ENCODE results near the gene TNFSF11. TPM values are rescaled to one million over a fixed set of nuclear protein-coding genes. Genes with fewer than 3 reads are reported as not detected.

TNFSF11 gene
- total and polyA plus RNA-seq, 2 donors (not counting 3 experiments of a cell fraction or from before 2014, with no cell fraction given), result not detected

DNA sequence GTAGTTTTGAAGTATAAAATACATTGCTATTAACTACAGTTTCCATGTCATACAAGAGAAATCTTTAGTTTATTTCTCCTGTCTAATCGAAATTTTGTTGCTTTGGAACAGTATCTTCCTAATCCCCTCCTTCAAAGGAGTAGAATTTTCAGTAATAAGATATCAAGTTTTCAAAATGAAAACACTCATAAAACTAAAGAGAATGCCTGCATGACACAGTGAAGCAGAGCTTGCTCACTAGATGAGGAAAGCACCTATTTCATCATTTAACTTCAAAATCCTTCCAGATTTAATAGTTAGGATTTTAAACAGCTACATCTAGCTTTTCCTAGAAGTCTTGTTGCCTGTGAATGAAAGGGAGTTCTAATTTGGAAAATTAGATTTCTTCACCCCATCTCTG lies 80.8 kb downstream of the TNFSF11 start:
- dilution Hi-C loops (cut with MboI; ENCODE audit: extremely low pct_ligation_motif_present, low sequenced_read_pairs) (no loop called here), intact Hi-C loops (cut with micrococcal nuclease) (no loop called here)
- no peak for TF ChIP-seq FOS (IDR thresholded peaks at IDR 0.05; ENCODE audit: borderline replicate concordance, insufficient read depth, low read length)
- TF ChIP-seq POLR2AphosphoS5 (IDR thresholded peaks at IDR 0.05; ENCODE audit: insufficient read depth, low read depth, low read length), result no peak
- TF ChIP-seq, protein P1, sequence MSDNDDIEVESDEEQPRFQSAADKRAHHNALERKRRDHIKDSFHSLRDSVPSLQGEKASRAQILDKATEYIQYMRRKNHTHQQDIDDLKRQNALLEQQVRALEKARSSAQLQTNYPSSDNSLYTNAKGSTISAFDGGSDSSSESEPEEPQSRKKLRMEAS (IDR thresholded peaks at IDR 0.05; ENCODE audit: insufficient read depth, insufficient read length), result no peak
- no peak for TF ChIP-seq JUN (IDR thresholded peaks at IDR 0.05; ENCODE audit: borderline replicate concordance, insufficient read depth, insufficient read length, low read depth)
- no peak for TF ChIP-seq GATA2 (IDR thresholded peaks at IDR 0.05; ENCODE audit: insufficient read depth, insufficient read length, low read depth, low read length)
- no peak for TF ChIP-seq POLR2A (IDR thresholded peaks at IDR 0.05; ENCODE audit: low read depth, low read length)
- TF ChIP-seq, protein P2, sequence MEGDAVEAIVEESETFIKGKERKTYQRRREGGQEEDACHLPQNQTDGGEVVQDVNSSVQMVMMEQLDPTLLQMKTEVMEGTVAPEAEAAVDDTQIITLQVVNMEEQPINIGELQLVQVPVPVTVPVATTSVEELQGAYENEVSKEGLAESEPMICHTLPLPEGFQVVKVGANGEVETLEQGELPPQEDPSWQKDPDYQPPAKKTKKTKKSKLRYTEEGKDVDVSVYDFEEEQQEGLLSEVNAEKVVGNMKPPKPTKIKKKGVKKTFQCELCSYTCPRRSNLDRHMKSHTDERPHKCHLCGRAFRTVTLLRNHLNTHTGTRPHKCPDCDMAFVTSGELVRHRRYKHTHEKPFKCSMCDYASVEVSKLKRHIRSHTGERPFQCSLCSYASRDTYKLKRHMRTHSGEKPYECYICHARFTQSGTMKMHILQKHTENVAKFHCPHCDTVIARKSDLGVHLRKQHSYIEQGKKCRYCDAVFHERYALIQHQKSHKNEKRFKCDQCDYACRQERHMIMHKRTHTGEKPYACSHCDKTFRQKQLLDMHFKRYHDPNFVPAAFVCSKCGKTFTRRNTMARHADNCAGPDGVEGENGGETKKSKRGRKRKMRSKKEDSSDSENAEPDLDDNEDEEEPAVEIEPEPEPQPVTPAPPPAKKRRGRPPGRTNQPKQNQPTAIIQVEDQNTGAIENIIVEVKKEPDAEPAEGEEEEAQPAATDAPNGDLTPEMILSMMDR (IDR thresholded peaks at IDR 0.05; ENCODE audit: extremely low read depth in 1 of 2, insufficient read depth in 1 of 2, low read depth in 1 of 2, low read length in 2 of 2), result no peak
- no peak for TF ChIP-seq EZH2 (IDR thresholded peaks at IDR 0.05; ENCODE audit: borderline replicate concordance, low read depth, low read length, severe bottlenecking)
- no peak for TF ChIP-seq MYC (IDR thresholded peaks at IDR 0.05; ENCODE audit: low read depth, low read length)
- Histone ChIP-seq H3K4me1 (ENCODE audit: control insufficient read depth, extremely low read depth, insufficient read depth, low read length) (no peaks in the 10 kb centered on the region), H3K4me3 (replicated peaks in 1 of 3; ENCODE audit: insufficient read depth in 1 of 3, low read depth in 1 of 3, low read length in 3 of 3) (no peak overlapping the region), H3K9me3 (replicated peaks; ENCODE audit: control insufficient read depth, insufficient read depth, low read length) (no peaks in the 10 kb centered on the region), H3K27ac (ENCODE audit: insufficient read depth, low read depth, low read length) (no peak overlapping the region), H2AFZ (ENCODE audit: low read depth, low read length) (no peak overlapping the region), H3K27me3 (ENCODE audit: control insufficient read depth in 2 of 2, insufficient read depth in 2 of 2, low read length in 2 of 2) (peaks cover 6 to 19% of the 10 kb centered on the region in 2 experiments), H3K79me2 (ENCODE audit: control insufficient read depth, insufficient read depth, low read length) (no peaks in the 10 kb centered on the region), H3K9ac (replicated peaks; ENCODE audit: extremely low read depth, insufficient read depth, low read length) (no peak overlapping the region), H3K9me1 (replicated peaks; ENCODE audit: control insufficient read depth, extremely low read depth, insufficient read depth, low read length) (no peaks in the 10 kb centered on the region), H3K4me2 (ENCODE audit: insufficient read depth, low read length) (no peak overlapping the region), H3K36me3 (ENCODE audit: control insufficient read depth in 2 of 2, extremely low read depth in 1 of 2, insufficient read depth in 2 of 2, low read length in 2 of 2) (no peaks in the 10 kb centered on the region), H4K20me1 (replicated peaks; ENCODE audit: control insufficient read depth, extremely low read depth, insufficient read depth, low read length) (no peaks in the 10 kb centered on the region)
- BruUV-seq (replicated peaks), result no TSS peak
- DNase-seq (ENCODE audit: low read depth, low spot score), result no peak
- no peak for FAIRE-seq
- POLR2A ChIA-PET, result no interaction called here
- CTCF ChIA-PET, result no interaction called here
